OCI-LY1 (cell line): ENCODE data around the gene ASZ1.

ENCODE experiments used
- EZH2 ChIP-seq: fragments of 200-600 bp; sonication (generic), shearing (Covaris generic); IDR thresholded peaks from 2 replicates; pipeline ENCODE4 v1.8.0; 2017; ENCODE audit warnings: borderline replicate concordance, mixed run types, mild to moderate bottlenecking, antibody characterized with exemption, low read length, moderate library complexity, mixed read lengths
- TF ChIP-seq, protein P1 (sequence below): fragments of 200-600 bp; sonication (generic), shearing (Covaris generic); IDR thresholded peaks from 2 replicates; pipeline ENCODE4 v1.5.1; 2017; ENCODE audit warnings: mild to moderate bottlenecking, antibody characterized with exemption, low read length, moderate library complexity, mixed read lengths

- TF ChIP-seq, protein P1, sequence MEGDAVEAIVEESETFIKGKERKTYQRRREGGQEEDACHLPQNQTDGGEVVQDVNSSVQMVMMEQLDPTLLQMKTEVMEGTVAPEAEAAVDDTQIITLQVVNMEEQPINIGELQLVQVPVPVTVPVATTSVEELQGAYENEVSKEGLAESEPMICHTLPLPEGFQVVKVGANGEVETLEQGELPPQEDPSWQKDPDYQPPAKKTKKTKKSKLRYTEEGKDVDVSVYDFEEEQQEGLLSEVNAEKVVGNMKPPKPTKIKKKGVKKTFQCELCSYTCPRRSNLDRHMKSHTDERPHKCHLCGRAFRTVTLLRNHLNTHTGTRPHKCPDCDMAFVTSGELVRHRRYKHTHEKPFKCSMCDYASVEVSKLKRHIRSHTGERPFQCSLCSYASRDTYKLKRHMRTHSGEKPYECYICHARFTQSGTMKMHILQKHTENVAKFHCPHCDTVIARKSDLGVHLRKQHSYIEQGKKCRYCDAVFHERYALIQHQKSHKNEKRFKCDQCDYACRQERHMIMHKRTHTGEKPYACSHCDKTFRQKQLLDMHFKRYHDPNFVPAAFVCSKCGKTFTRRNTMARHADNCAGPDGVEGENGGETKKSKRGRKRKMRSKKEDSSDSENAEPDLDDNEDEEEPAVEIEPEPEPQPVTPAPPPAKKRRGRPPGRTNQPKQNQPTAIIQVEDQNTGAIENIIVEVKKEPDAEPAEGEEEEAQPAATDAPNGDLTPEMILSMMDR, result no peak
- no peak for TF ChIP-seq EZH2
These were observed 81.1 kb downstream of the ASZ1 start for GRCh38 chr7:117346161-117346560.
